ENCODE measurements around the gene ERVK3-1. TPM values are rescaled to one million over a fixed set of nuclear protein-coding genes. Genes with fewer than 3 reads are reported as not detected.
A peak's percentile ranks its signal among the peaks of the same experiment; 100 is the strongest.

ERVK3-1 gene
- total RNA-seq, 1 donor from 2014 or later: 40.6 TPM

DNA sequence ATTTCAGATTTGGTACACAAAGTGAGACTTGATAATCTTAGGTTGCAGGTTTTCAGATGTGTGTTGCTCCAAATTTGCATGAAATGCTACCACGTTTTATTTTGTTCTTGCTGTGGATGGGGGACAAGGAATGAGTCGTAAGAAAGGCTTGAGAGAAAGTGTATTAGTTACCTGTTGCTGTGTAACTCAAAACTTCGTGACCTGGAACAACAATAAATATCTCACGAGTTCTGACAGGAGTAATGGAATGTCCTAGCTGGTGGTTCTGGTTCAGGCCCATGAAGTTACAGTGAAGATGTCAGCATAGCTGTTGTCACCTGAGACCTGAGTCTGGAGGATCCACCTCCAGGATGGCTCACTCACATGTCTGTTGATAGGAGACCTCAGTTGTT, 25.3 kb upstream of the ERVK3-1 start:
- Mint-ChIP-seq H3K9me3 (ENCODE audit: unreplicated experiment) (no peaks in the 10 kb centered on the region), H3K36me3 (ENCODE audit: low read depth, unreplicated experiment) (peaks cover 15% of the 10 kb centered on the region), H3K4me3 (ENCODE audit: unreplicated experiment) (peak overlapping the region; percentile 97), H3K27me3 (ENCODE audit: unreplicated experiment) (peaks cover 11% of the 10 kb centered on the region), H3K4me1 (ENCODE audit: unreplicated experiment) (peaks cover 14% of the 10 kb centered on the region), H3K27ac (ENCODE audit: unreplicated experiment) (peak overlapping the region; percentile 15)
- DNase-seq (ENCODE audit: low spot score): no peak
- TF ChIP-seq, protein P1, sequence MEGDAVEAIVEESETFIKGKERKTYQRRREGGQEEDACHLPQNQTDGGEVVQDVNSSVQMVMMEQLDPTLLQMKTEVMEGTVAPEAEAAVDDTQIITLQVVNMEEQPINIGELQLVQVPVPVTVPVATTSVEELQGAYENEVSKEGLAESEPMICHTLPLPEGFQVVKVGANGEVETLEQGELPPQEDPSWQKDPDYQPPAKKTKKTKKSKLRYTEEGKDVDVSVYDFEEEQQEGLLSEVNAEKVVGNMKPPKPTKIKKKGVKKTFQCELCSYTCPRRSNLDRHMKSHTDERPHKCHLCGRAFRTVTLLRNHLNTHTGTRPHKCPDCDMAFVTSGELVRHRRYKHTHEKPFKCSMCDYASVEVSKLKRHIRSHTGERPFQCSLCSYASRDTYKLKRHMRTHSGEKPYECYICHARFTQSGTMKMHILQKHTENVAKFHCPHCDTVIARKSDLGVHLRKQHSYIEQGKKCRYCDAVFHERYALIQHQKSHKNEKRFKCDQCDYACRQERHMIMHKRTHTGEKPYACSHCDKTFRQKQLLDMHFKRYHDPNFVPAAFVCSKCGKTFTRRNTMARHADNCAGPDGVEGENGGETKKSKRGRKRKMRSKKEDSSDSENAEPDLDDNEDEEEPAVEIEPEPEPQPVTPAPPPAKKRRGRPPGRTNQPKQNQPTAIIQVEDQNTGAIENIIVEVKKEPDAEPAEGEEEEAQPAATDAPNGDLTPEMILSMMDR (IDR thresholded peaks at IDR 0.05; ENCODE audit: unreplicated experiment): no peak

DNA sequence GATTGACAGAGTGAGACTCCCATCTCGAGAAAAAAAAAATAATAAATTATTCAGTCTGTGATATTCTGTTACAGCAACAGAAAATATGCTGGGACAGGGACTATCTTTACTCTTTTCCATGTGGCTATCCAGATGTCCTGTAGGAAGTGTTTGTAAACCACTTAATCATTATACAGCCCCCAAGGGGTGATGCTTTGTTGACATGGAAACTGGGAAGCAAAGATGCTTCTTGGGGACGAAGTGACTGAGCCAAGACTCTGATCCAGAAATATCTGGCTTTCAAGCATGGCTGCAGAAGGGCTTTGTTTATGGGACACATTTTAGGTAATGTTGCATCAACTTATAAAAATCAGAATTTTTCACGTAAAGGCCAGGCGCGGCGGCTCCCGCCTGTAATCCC, 21.0 kb upstream of the ERVK3-1 start:
- peaks cover 14% of the 10 kb centered on the region for H3K4me1 Mint-ChIP-seq (ENCODE audit: unreplicated experiment)
- peaks cover 39% of the 10 kb centered on the region for H3K36me3 Mint-ChIP-seq (ENCODE audit: low read depth, unreplicated experiment)
- no peak overlapping the region for H3K4me3 Mint-ChIP-seq (ENCODE audit: unreplicated experiment)
- no peaks in the 10 kb centered on the region for H3K9me3 Mint-ChIP-seq (ENCODE audit: unreplicated experiment)
- no peak for DNase-seq (ENCODE audit: low spot score)
- H3K27ac Mint-ChIP-seq (ENCODE audit: unreplicated experiment): no peak overlapping the region
- H3K27me3 Mint-ChIP-seq (ENCODE audit: unreplicated experiment): peaks cover 4% of the 10 kb centered on the region
- TF ChIP-seq, protein P1 (IDR thresholded peaks at IDR 0.05; ENCODE audit: unreplicated experiment): no peak

DNA sequence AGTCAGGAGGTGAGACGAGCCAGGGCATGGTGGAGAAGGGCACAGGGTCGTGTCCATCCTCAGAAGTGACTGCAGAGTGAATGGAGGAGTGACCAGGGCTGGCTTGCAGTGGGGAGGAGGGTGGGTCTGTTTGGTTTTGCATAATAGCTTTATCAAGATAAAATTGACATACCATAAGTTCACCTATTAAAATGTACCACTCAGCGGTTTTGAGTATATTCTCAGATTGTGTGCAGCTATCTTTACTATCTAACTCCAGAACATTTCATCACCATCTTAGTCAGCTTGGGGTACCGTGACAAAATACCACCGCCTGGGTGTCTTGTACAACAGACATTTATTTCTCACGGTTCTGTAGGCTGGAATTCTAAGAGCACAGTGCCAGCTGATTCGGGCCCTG, 13.2 kb upstream of the ERVK3-1 start:
- no peak for DNase-seq (ENCODE audit: low spot score)
- peak overlapping the region; percentile 52 for H3K27ac Mint-ChIP-seq (ENCODE audit: unreplicated experiment)
- TF ChIP-seq, protein P1 (IDR thresholded peaks at IDR 0.05; ENCODE audit: unreplicated experiment): no peak
- no peaks in the 10 kb centered on the region for H3K9me3 Mint-ChIP-seq (ENCODE audit: unreplicated experiment)
- no peaks in the 10 kb centered on the region for H3K4me1 Mint-ChIP-seq (ENCODE audit: unreplicated experiment)
- H3K27me3 Mint-ChIP-seq (ENCODE audit: unreplicated experiment): peaks cover 2% of the 10 kb centered on the region
- peak overlapping the region; percentile 34 for H3K4me3 Mint-ChIP-seq (ENCODE audit: unreplicated experiment)
- H3K36me3 Mint-ChIP-seq (ENCODE audit: low read depth, unreplicated experiment): peaks cover 66% of the 10 kb centered on the region

DNA sequence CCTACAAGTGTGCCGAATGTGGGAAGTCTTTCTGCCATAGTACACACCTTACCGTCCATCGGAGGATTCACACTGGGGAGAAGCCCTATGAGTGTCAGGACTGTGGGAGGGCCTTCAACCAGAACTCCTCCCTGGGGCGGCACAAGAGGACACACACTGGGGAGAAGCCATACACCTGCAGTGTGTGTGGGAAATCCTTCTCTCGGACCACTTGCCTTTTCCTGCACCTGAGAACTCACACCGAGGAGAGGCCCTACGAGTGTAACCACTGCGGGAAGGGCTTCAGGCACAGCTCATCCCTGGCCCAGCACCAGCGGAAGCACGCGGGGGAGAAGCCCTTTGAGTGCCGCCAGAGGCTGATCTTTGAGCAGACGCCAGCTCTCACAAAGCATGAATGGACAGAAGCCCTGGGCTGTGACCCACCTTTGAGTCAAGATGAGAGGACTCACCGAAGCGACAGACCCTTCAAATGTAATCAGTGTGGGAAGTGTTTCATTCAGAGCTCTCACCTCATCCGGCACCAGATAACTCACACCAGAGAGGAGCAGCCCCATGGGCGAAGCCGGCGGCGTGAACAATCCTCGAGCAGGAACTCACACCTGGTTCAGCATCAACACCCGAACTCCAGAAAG, 10.3 kb upstream of the ERVK3-1 start:
- Mint-ChIP-seq H3K27me3 (ENCODE audit: unreplicated experiment) (peaks cover 2% of the 10 kb centered on the region), H3K36me3 (ENCODE audit: low read depth, unreplicated experiment) (peaks cover 57% of the 10 kb centered on the region), H3K9me3 (ENCODE audit: unreplicated experiment) (no peaks in the 10 kb centered on the region), H3K4me1 (ENCODE audit: unreplicated experiment) (no peaks in the 10 kb centered on the region), H3K27ac (ENCODE audit: unreplicated experiment) (no peak overlapping the region), H3K4me3 (ENCODE audit: unreplicated experiment) (peak overlapping the region; percentile 8)
- no peak for DNase-seq (ENCODE audit: low spot score)
- TF ChIP-seq, protein P1 (IDR thresholded peaks at IDR 0.05; ENCODE audit: unreplicated experiment): no peak

DNA sequence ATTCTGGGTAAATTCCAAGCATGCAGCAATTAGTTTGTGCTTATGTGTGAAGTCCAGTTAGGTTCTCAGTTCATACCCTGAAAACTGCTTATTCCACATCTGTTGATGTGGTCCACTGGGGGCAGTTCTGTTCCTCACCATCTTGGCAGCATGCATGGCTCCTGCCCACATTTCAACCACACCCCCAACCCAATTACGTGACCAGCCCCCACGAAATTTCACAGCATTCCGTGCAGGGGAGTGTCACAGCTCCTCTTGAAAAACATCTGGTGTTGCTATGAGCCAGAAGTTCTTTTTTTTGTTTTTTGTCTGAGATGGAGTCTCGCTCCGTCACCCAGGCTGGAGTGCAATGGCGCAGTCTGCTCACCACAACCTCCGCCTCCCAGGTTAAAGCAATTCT, 9.1 kb upstream of the ERVK3-1 start:
- no peak overlapping the region for H3K27ac Mint-ChIP-seq (ENCODE audit: unreplicated experiment)
- H3K4me3 Mint-ChIP-seq (ENCODE audit: unreplicated experiment): peak overlapping the region; percentile 57
- no peaks in the 10 kb centered on the region for H3K4me1 Mint-ChIP-seq (ENCODE audit: unreplicated experiment)
- no peak for DNase-seq (ENCODE audit: low spot score)
- no peaks in the 10 kb centered on the region for H3K27me3 Mint-ChIP-seq (ENCODE audit: unreplicated experiment)
- TF ChIP-seq, protein P1 (IDR thresholded peaks at IDR 0.05; ENCODE audit: unreplicated experiment): no peak
- no peaks in the 10 kb centered on the region for H3K9me3 Mint-ChIP-seq (ENCODE audit: unreplicated experiment)
- H3K36me3 Mint-ChIP-seq (ENCODE audit: low read depth, unreplicated experiment): peaks cover 63% of the 10 kb centered on the region

All from endothelial cell (in vitro differentiated cells).